ENCODE results near the gene NRG2. TPM values are rescaled to one million over a fixed set of nuclear protein-coding genes. Genes with fewer than 3 reads are reported as not detected.

Gene NRG2
- polyA plus RNA-seq, 3 donors: 0.01 TPM; not detected in 2

DNA sequence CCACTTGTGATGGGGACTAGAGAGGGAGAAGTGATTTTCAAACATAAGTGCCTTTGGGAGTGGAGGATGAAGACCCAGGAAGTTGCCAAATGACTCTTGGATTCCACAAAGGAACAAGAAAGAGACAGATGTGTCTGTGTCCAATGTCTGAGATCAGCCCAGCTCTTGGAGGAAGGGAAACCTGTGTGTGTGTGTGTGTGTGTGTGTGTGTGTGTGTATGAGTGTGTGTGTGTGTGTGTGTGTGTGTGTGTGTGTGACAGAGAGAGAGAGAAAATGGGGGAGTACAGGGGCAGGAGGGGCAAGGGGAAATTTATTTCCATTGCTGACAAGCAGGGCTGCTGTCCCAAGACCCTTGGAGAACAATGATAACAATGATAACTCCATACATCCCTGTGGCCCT is 175.5 kb downstream of the NRG2 start:
- no peak overlapping the region for H3K4me2 ChIP-seq (replicated peaks; ENCODE audit: extremely low read depth, low read length, poor library complexity, severe bottlenecking)
- TF ChIP-seq, protein P1, sequence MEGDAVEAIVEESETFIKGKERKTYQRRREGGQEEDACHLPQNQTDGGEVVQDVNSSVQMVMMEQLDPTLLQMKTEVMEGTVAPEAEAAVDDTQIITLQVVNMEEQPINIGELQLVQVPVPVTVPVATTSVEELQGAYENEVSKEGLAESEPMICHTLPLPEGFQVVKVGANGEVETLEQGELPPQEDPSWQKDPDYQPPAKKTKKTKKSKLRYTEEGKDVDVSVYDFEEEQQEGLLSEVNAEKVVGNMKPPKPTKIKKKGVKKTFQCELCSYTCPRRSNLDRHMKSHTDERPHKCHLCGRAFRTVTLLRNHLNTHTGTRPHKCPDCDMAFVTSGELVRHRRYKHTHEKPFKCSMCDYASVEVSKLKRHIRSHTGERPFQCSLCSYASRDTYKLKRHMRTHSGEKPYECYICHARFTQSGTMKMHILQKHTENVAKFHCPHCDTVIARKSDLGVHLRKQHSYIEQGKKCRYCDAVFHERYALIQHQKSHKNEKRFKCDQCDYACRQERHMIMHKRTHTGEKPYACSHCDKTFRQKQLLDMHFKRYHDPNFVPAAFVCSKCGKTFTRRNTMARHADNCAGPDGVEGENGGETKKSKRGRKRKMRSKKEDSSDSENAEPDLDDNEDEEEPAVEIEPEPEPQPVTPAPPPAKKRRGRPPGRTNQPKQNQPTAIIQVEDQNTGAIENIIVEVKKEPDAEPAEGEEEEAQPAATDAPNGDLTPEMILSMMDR (IDR thresholded peaks at IDR 0.05): no peak
- H3K4me3 Mint-ChIP-seq: no peak overlapping the region
- H3K9me3 Mint-ChIP-seq: no peaks in the 10 kb centered on the region
- no peak overlapping the region for H3K4me3 ChIP-seq (replicated peaks in 1 of 3; ENCODE audit: low read depth in 2 of 3, low read length in 3 of 3)
- H3K36me3 ChIP-seq (replicated peaks in 1 of 2; ENCODE audit: control insufficient read depth in 1 of 2, insufficient read depth in 2 of 2, low read length in 2 of 2): no peaks in the 10 kb centered on the region
- peaks cover 4% of the 10 kb centered on the region for H3K4me1 Mint-ChIP-seq
- intact Hi-C loops (cut with micrococcal nuclease): no loop called here
- H3K9me3 ChIP-seq (replicated peaks in 1 of 2; ENCODE audit: control insufficient read depth in 1 of 2, insufficient read depth in 1 of 2, low read length in 2 of 2): no peaks in the 10 kb centered on the region
- H3K27me3 Mint-ChIP-seq (ENCODE audit: low read depth in 3 of 3): peaks cover 8 to 16% (median 12%) of the 10 kb centered on the region in 3 donors
- no peaks in the 10 kb centered on the region for H3K79me2 ChIP-seq (ENCODE audit: insufficient read depth, low read length)
- DNase-seq: no peak
- H3K27me3 ChIP-seq (ENCODE audit: control insufficient read depth in 2 of 2, insufficient read depth in 2 of 2, low read length in 2 of 2): no peaks in the 10 kb centered on the region
- no peak overlapping the region for H3K27ac ChIP-seq (ENCODE audit: low read depth in 1 of 2, low read length in 2 of 2)
- no peaks in the 10 kb centered on the region for H3K4me1 ChIP-seq (ENCODE audit: control insufficient read depth in 1 of 2, insufficient read depth in 2 of 2, low read length in 2 of 2)
- H3K36me3 Mint-ChIP-seq: no peaks in the 10 kb centered on the region
- no peak overlapping the region for H2AFZ ChIP-seq (ENCODE audit: insufficient read depth, low read depth, low read length, poor library complexity, severe bottlenecking)
- H3K27ac Mint-ChIP-seq: peak overlapping the region in 1 of 7 donors; percentile 70
- no peak overlapping the region for H3K9ac ChIP-seq (ENCODE audit: insufficient read depth, low read length, poor library complexity, severe bottlenecking)
- H4K20me1 ChIP-seq (ENCODE audit: insufficient read depth, low read length): no peaks in the 10 kb centered on the region

DNA sequence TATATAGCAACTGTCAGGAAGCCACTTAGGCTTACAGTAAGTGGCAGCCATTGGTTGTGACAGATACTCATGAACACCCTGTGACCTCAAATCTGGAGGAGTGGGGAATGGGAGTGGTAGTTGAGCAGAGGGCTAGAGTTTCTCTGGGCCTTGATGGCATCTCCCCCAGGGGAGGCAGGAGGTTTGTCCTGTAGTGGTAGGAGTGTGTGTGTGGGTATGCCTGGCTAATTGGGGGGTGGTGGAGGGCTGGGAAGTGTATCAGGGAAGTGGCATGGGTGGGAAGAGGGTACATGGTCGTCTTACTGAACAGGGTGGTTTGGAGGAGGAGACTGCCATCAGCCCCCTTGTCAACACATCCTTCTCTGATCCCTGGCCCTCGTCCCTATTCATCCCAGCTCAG is 176.0 kb downstream of the NRG2 start:
- Mint-ChIP-seq H3K4me1 (peaks cover 4% of the 10 kb centered on the region), H3K27me3 (ENCODE audit: low read depth in 3 of 3) (peaks cover 4 to 16% (median 11%) of the 10 kb centered on the region in 3 donors), H3K27ac (no peak overlapping the region), H3K36me3 (no peaks in the 10 kb centered on the region), H3K4me3 (no peak overlapping the region), H3K9me3 (no peaks in the 10 kb centered on the region)
- Histone ChIP-seq H3K4me3 (replicated peaks in 1 of 3; ENCODE audit: low read depth in 2 of 3, low read length in 3 of 3) (no peak overlapping the region), H3K9me3 (replicated peaks in 1 of 2; ENCODE audit: control insufficient read depth in 1 of 2, insufficient read depth in 1 of 2, low read length in 2 of 2) (no peaks in the 10 kb centered on the region), H3K4me1 (ENCODE audit: control insufficient read depth in 1 of 2, insufficient read depth in 2 of 2, low read length in 2 of 2) (no peaks in the 10 kb centered on the region), H3K27ac (ENCODE audit: low read depth in 1 of 2, low read length in 2 of 2) (no peak overlapping the region), H2AFZ (ENCODE audit: insufficient read depth, low read depth, low read length, poor library complexity, severe bottlenecking) (no peak overlapping the region), H3K36me3 (replicated peaks in 1 of 2; ENCODE audit: control insufficient read depth in 1 of 2, insufficient read depth in 2 of 2, low read length in 2 of 2) (no peaks in the 10 kb centered on the region), H3K9ac (ENCODE audit: insufficient read depth, low read length, poor library complexity, severe bottlenecking) (no peak overlapping the region), H3K79me2 (ENCODE audit: insufficient read depth, low read length) (no peaks in the 10 kb centered on the region), H3K27me3 (ENCODE audit: control insufficient read depth in 2 of 2, insufficient read depth in 2 of 2, low read length in 2 of 2) (no peaks in the 10 kb centered on the region), H3K4me2 (replicated peaks; ENCODE audit: extremely low read depth, low read length, poor library complexity, severe bottlenecking) (no peak overlapping the region), H4K20me1 (ENCODE audit: insufficient read depth, low read length) (no peaks in the 10 kb centered on the region)
- no CpG with 5 or more reads among the region's 2 CpGs for WGBS (ENCODE audit: insufficient coverage)
- intact Hi-C loops (cut with micrococcal nuclease): no loop called here
- no peak for DNase-seq
- TF ChIP-seq, protein P1 (IDR thresholded peaks at IDR 0.05): no peak
